Subcutaneous abdominal adipose tissue (tissue), 5 donors: ENCODE data around the gene HOXD3.

ENCODE experiments used
- H3K27ac ChIP-seq: one replicate; pipeline ENCODE4 v1.7.0; 2013; ENCODE audit warnings: low read depth, mild to moderate bottlenecking, inconsistent platforms, low read length, moderate library complexity
- H3K27me3 ChIP-seq, 5 donors: one replicate each; pipeline ENCODE4 v1.7.0; 2013; ENCODE audit warnings: low read length in 5 of 5, inconsistent platforms in 1 of 5; ENCODE audit not compliant: control insufficient read depth in 5 of 5, insufficient read depth in 4 of 5
- H3K36me3 ChIP-seq, 5 donors: one replicate each; pipeline ENCODE4 v1.7.0; 2013; ENCODE audit warnings: low read length in 5 of 5; ENCODE audit not compliant: control insufficient read depth in 5 of 5, insufficient read depth in 5 of 5
- H3K4me1 ChIP-seq, 5 donors: one replicate each; pipeline ENCODE4 v1.7.0; 2013; ENCODE audit warnings: low read length in 5 of 5, mild to moderate bottlenecking in 3 of 5, moderate library complexity in 1 of 5; ENCODE audit not compliant: control insufficient read depth in 5 of 5, insufficient read depth in 5 of 5
- H3K4me3 ChIP-seq, 5 donors: one replicate each; pipeline ENCODE4 v1.7.0; 2013; ENCODE audit warnings: low read length in 5 of 5, low read depth in 1 of 5
- H3K9ac ChIP-seq, 5 donors: one replicate each; pipeline ENCODE4 v1.7.0; 2013; ENCODE audit warnings: low read length in 5 of 5, mild to moderate bottlenecking in 4 of 5, moderate library complexity in 3 of 5
- H3K9me3 ChIP-seq, 5 donors: one replicate each; pipeline ENCODE4 v1.7.0; 2013; ENCODE audit warnings: low read length in 5 of 5; ENCODE audit not compliant: control insufficient read depth in 5 of 5
- donor health status: healthy.
- donor health status: healthy.
- donor health status: healthy.
- donor health status: healthy.
- donor health status: healthy.

Gene HOXD3

GRCh38 chr2:176156807-176157498 lies at the start of gene HOXD3:
Gene HOXD3 (plus strand): TSS chr2:176157307. CDS start chr2:176169115, 11,808 bp downstream.
- H3K4me3 ChIP-seq = peak within 1 kb of the TSS; percentile 19 to 48 (median 46)
- H3K4me1 ChIP-seq = peaks cover 0 to 21% (median 19%) of the 10 kb centered on the region in 5 donors
- no peak within 1 kb of the TSS for H3K9ac ChIP-seq
- H3K27ac ChIP-seq = no peak within 1 kb of the TSS
- peaks cover 0 to 33% (median 3%) of the 10 kb centered on the region in 5 donors for H3K27me3 ChIP-seq
- H3K36me3 ChIP-seq = peaks cover 7 to 23% (median 12%) of the 10 kb centered on the region in 5 donors
- H3K9me3 ChIP-seq = no peaks in the 10 kb centered on the region

GRCh38 chr2:176107731-176108181 lies 49.4 kb upstream of the HOXD3 start:
- Histone ChIP-seq H3K36me3 (no peaks in the 10 kb centered on the region), H3K27me3 (peaks cover 74 to 92% (median 87%) of the 10 kb centered on the region in 5 donors), H3K4me1 (peaks cover 0 to 44% (median 26%) of the 10 kb centered on the region in 5 donors), H3K9me3 (no peaks in the 10 kb centered on the region), H3K4me3 (no peak overlapping the region), H3K27ac (no peak overlapping the region), H3K9ac (no peak overlapping the region)

- Histone ChIP-seq H3K36me3 (no peaks in the 10 kb centered on the region), H3K9me3 (no peaks in the 10 kb centered on the region), H3K27me3 (peaks cover 76 to 90% (median 85%) of the 10 kb centered on the region in 5 donors), H3K4me3 (no peak overlapping the region), H3K27ac (no peak overlapping the region), H3K4me1 (peaks cover 0 to 39% (median 21%) of the 10 kb centered on the region in 5 donors), H3K9ac (no peak overlapping the region)
Observed at GRCh38 chr2:176109192-176109901, 47.8 kb upstream of the HOXD3 start.

- Histone ChIP-seq H3K9ac (no peak overlapping the region), H3K36me3 (no peaks in the 10 kb centered on the region), H3K9me3 (no peaks in the 10 kb centered on the region), H3K27me3 (peaks cover 76 to 90% (median 85%) of the 10 kb centered on the region in 5 donors), H3K4me1 (peaks cover 0 to 33% (median 16%) of the 10 kb centered on the region in 5 donors), H3K4me3 (no peak overlapping the region), H3K27ac (no peak overlapping the region)
Observed at GRCh38 chr2:176109946-176110345, 47.2 kb upstream of the HOXD3 start.

- no peak overlapping the region for H3K27ac ChIP-seq
- no peak overlapping the region for H3K9ac ChIP-seq
- no peaks in the 10 kb centered on the region for H3K36me3 ChIP-seq
- H3K4me1 ChIP-seq = peaks cover 0 to 29% (median 16%) of the 10 kb centered on the region in 5 donors
- peak overlapping the region in 1 of 5 donors; percentile 22 for H3K4me3 ChIP-seq
- H3K27me3 ChIP-seq = peaks cover 73 to 89% (median 82%) of the 10 kb centered on the region in 5 donors
- no peaks in the 10 kb centered on the region for H3K9me3 ChIP-seq
Observed at GRCh38 chr2:176110415-176111308, 46.4 kb upstream of the HOXD3 start.

- Histone ChIP-seq H3K9me3 (no peaks in the 10 kb centered on the region), H3K36me3 (no peaks in the 10 kb centered on the region), H3K27me3 (peaks cover 73 to 89% (median 82%) of the 10 kb centered on the region in 5 donors), H3K4me1 (peaks cover 0 to 30% (median 16%) of the 10 kb centered on the region in 5 donors), H3K27ac (no peak overlapping the region), H3K4me3 (peak overlapping the region in 1 of 5 donors; percentile 22), H3K9ac (no peak overlapping the region)
Observed at GRCh38 chr2:176111309-176111663, 45.8 kb upstream of the HOXD3 start.

GRCh38 chr2:176111846-176112374 lies 45.2 kb upstream of the HOXD3 start:
- Histone ChIP-seq H3K9ac (no peak overlapping the region), H3K4me1 (peaks cover 0 to 28% (median 15%) of the 10 kb centered on the region in 5 donors), H3K9me3 (no peaks in the 10 kb centered on the region), H3K27ac (no peak overlapping the region), H3K4me3 (no peak overlapping the region), H3K36me3 (no peaks in the 10 kb centered on the region), H3K27me3 (peaks cover 73 to 89% (median 84%) of the 10 kb centered on the region in 5 donors)

GRCh38 chr2:176112375-176113302 lies 44.5 kb upstream of the HOXD3 start:
- Histone ChIP-seq H3K27ac (no peak overlapping the region), H3K9me3 (no peaks in the 10 kb centered on the region), H3K4me1 (peaks cover 0 to 23% (median 14%) of the 10 kb centered on the region in 5 donors), H3K4me3 (no peak overlapping the region), H3K9ac (no peak overlapping the region), H3K27me3 (peaks cover 76 to 92% (median 87%) of the 10 kb centered on the region in 5 donors), H3K36me3 (no peaks in the 10 kb centered on the region)
